LNCAP (cell line): ENCODE data around the gene DDX27.

ENCODE experiments used
- TF ChIP-seq, protein P1 (sequence below): fragments of 450-650 bp; IDR thresholded peaks from 2 replicates; pipeline ENCODE4 v1.5.1; 2017; ENCODE audit warnings: mild to moderate bottlenecking

Gene DDX27

GRCh38 chr20:49259284-49259683 lies 40.1 kb downstream of the DDX27 start:
- TF ChIP-seq, protein P1, sequence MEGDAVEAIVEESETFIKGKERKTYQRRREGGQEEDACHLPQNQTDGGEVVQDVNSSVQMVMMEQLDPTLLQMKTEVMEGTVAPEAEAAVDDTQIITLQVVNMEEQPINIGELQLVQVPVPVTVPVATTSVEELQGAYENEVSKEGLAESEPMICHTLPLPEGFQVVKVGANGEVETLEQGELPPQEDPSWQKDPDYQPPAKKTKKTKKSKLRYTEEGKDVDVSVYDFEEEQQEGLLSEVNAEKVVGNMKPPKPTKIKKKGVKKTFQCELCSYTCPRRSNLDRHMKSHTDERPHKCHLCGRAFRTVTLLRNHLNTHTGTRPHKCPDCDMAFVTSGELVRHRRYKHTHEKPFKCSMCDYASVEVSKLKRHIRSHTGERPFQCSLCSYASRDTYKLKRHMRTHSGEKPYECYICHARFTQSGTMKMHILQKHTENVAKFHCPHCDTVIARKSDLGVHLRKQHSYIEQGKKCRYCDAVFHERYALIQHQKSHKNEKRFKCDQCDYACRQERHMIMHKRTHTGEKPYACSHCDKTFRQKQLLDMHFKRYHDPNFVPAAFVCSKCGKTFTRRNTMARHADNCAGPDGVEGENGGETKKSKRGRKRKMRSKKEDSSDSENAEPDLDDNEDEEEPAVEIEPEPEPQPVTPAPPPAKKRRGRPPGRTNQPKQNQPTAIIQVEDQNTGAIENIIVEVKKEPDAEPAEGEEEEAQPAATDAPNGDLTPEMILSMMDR: no peak

DNA sequence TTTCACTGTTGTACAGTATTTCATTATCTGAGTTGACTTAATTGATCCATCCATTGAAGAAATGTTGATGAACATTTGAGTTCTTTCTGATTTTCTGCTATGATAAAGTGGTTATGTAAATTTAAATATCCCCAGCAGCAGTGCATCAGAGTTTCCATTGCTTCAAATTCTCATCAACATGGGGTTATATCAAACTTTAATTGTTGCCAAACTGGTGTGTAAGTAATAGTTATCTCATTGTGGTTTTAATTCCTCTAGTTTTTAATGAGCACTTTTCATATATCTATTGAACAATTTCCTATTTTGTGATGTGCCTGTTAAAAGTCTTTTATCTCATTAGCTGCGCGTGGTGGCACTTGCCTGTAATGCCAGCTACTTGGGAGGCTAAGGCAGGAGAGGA lies 40.6 kb downstream of the DDX27 start:
- TF ChIP-seq, protein P1: no peak

DNA sequence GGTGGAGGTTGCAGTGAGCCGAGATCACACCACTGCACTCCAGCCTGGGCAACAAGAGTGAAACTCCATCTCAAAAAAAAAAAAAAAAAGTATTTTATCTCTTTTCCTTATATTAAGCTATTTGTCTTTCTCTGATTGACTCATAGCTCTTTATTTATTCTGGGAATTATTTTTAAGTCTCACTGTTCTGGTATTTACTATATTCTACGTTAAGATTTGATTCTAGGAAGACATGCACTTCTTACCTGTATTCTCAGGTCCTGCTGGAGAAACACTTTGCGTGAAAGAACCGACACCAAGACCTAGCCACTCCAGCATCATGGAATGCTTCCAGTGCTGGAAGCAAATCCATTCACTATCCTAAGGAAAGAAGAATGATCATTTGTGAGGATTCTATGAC lies 41.0 kb downstream of the DDX27 start:
- TF ChIP-seq, protein P1: no peak

DNA sequence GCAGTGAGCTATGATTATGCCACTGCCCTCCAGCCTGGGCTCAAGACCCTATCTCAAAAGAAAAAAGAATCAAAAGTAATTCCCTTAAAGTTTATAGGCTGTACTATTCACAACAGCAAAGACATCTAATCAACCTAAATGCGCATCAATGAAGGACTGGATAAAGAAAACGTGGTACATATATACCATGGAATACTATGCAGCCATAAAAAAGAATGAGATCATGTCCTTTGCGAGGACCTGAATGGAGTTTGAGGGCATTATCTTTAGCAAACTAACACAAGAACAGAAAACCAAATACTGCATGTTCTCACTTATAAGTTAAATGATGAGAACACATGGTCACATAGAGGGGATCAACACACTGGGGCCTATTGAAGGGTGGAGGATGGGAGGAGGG lies 42.0 kb downstream of the DDX27 start:
- TF ChIP-seq, protein P1: no peak

GRCh38 chr20:49262444-49262843 lies 43.2 kb downstream of the DDX27 start:
- TF ChIP-seq, protein P1: no peak

DNA sequence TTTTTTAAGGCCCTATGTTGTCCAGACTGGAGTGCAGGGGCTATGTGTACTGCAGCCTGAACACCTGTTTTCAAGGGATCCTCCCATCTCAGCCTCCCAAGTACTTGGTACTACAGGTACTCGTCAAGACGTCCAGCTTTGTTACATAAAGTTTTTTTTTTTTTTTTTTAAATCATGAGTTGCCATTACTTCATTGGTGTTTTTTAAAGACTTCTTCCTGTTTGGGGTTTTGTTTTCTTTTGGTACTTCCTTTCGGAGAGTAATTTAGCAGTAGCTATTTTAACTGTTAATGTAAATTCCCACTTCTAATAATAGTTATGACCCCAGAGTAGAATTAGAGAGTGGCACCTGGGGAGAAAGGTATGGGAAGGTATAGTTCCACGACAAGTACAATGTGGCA lies 48.1 kb downstream of the DDX27 start:
- TF ChIP-seq, protein P1: no peak

GRCh38 chr20:49268600-49269365 lies 49.6 kb downstream of the DDX27 start:
- TF ChIP-seq, protein P1: no peak

GRCh38 chr20:49270177-49270576 lies 51.0 kb downstream of the DDX27 start:
- TF ChIP-seq, protein P1: no peak
